GM18507 (cell line): ENCODE data around the gene PI4KB.
"Not testable (repeated sequence)": the region's sequence is repeated elsewhere in the genome, so short reads cannot be mapped to it uniquely, and the experiment has no call there.

ENCODE experiments used
- DNase-seq: peaks from one replicate; pipeline ENCODE4 v3.0.0; 2011; ENCODE audit warnings: low read depth; ENCODE audit not compliant: insufficient read length; ENCODE audit errors: extremely low spot score
- FAIRE-seq: peaks from 2 replicates; lab custom pipeline; 2011; peaks lifted over from hg19 to GRCh38; lab: Jason Lieb, UNC

PI4KB gene

GRCh38 chr1:151282883-151283725, 44.1 kb downstream of the PI4KB start:
- FAIRE-seq (peak; percentile 60), DNase-seq (no peak)

GRCh38 chr1:151281969-151282882, 45.0 kb downstream of the PI4KB start, which contains the start of gene ZNF687:
TSS of gene ZNF687 (plus strand) at chr1:151282299. CDS start at chr1:151286292, 3,993 bp downstream.
- DNase-seq (peak; percentile 96), FAIRE-seq (peak; percentile 99)

- DNase-seq (peak; percentile 85), FAIRE-seq (no peak)
Observed at GRCh38 chr1:151281225-151281968, 45.8 kb downstream of the PI4KB start.

GRCh38 chr1:151277249-151277648, 50.0 kb downstream of the PI4KB start:
- no peak for FAIRE-seq
- DNase-seq: no peak

- DNase-seq, FAIRE-seq: not testable (repeated sequence)
Observed at GRCh38 chr1:151275341-151275740, 51.9 kb downstream of the PI4KB start.

GRCh38 chr1:151273924-151274466, 53.2 kb downstream of the PI4KB start:
- no peak for FAIRE-seq

GRCh38 chr1:151267760-151268159, 59.5 kb downstream of the PI4KB start:
- DNase-seq (no peak), FAIRE-seq (no peak)

More at GRCh38 chr1:151273924-151274466, 53.2 kb downstream of the PI4KB start:
- no peak for DNase-seq

- no peak for DNase-seq
- no peak for FAIRE-seq
Observed at GRCh38 chr1:151266821-151267220, 60.4 kb downstream of the PI4KB start.

- no peak for DNase-seq
- FAIRE-seq: no peak
Observed at GRCh38 chr1:151266315-151266714, 60.9 kb downstream of the PI4KB start.

- no peak for FAIRE-seq
- DNase-seq: no peak
Observed at GRCh38 chr1:151265446-151266236, 61.6 kb downstream of the PI4KB start.

GRCh38 chr1:151259351-151259750, 67.9 kb downstream of the PI4KB start:
- DNase-seq (no peak), FAIRE-seq (no peak)

- no peak for DNase-seq
Observed at GRCh38 chr1:151255381-151255780, 71.8 kb downstream of the PI4KB start.

GRCh38 chr1:151254217-151255213, 72.7 kb downstream of the PI4KB start, which contains the start of gene PSMD4:
TSS of gene PSMD4 (plus strand) at chr1:151254734. CDS start at chr1:151254783, 49 bp downstream.
- peak; percentile 98 for FAIRE-seq
- DNase-seq: peak; percentile 98

More at GRCh38 chr1:151255381-151255780, 71.8 kb downstream of the PI4KB start:
- FAIRE-seq: no peak

GRCh38 chr1:151251656-151252470, 75.4 kb downstream of the PI4KB start:
- DNase-seq: peak; percentile 51
- FAIRE-seq: peak; percentile 76

GRCh38 chr1:151246786-151247185, 80.4 kb downstream of the PI4KB start:
- DNase-seq (no peak), FAIRE-seq (no peak)

- FAIRE-seq (no peak), DNase-seq (no peak)
Observed at GRCh38 chr1:151243683-151244216, 83.5 kb downstream of the PI4KB start.
